IPS-18c (cell line): Measurements from ENCODE around the gene TECPR1.

ENCODE experiments used
- H3K4me3 ChIP-seq: 2 replicates; pipeline ENCODE4 v1.7.0; 2013; ENCODE audit warnings: low read depth, mild to moderate bottlenecking, low read length, moderate library complexity; ENCODE audit not compliant: insufficient read depth
- H3K9me3 ChIP-seq: one replicate; pipeline ENCODE4 v1.6.1; 2013; ENCODE audit warnings: mild to moderate bottlenecking, low read length, moderate library complexity; ENCODE audit not compliant: control insufficient read depth, insufficient read depth

Gene TECPR1

GRCh38 chr7:98265841-98266271 lies 13.8 kb upstream of the TECPR1 start:
- Histone ChIP-seq H3K4me3 (no peak overlapping the region), H3K9me3 (peaks cover 2% of the 10 kb centered on the region)

- no peak overlapping the region for H3K4me3 ChIP-seq
These were observed 5.7 kb upstream of the TECPR1 start for GRCh38 chr7:98257701-98258100.

GRCh38 chr7:98256431-98256830 lies 4.4 kb upstream of the TECPR1 start:
- H3K9me3 ChIP-seq: no peaks in the 10 kb centered on the region
- no peak overlapping the region for H3K4me3 ChIP-seq

More at GRCh38 chr7:98257701-98258100, 5.7 kb upstream of the TECPR1 start:
- no peaks in the 10 kb centered on the region for H3K9me3 ChIP-seq

- no peaks in the 10 kb centered on the region for H3K9me3 ChIP-seq
- H3K4me3 ChIP-seq: no peak overlapping the region
These were observed 3.0 kb upstream of the TECPR1 start for GRCh38 chr7:98254951-98255610.

- Histone ChIP-seq H3K9me3 (no peaks in the 10 kb centered on the region), H3K4me3 (no peak overlapping the region)
These were observed 2.5 kb upstream of the TECPR1 start for GRCh38 chr7:98254516-98254915.

- peak overlapping the region; percentile 94 for H3K4me3 ChIP-seq
- no peaks in the 10 kb centered on the region for H3K9me3 ChIP-seq
These were observed 508 bp upstream of the TECPR1 start for GRCh38 chr7:98252425-98253054.

- peak overlapping the region; percentile 94 for H3K4me3 ChIP-seq
- H3K9me3 ChIP-seq: no peaks in the 10 kb centered on the region
These were observed 816 bp downstream of the TECPR1 start for GRCh38 chr7:98251231-98251600.

- Histone ChIP-seq H3K9me3 (no peaks in the 10 kb centered on the region), H3K4me3 (no peak overlapping the region)
These were observed 1.2 kb downstream of the TECPR1 start for GRCh38 chr7:98250789-98251188.

- H3K9me3 ChIP-seq: no peaks in the 10 kb centered on the region
- H3K4me3 ChIP-seq: no peak overlapping the region
These were observed 2.9 kb downstream of the TECPR1 start for GRCh38 chr7:98249106-98249505.

- no peaks in the 10 kb centered on the region for H3K9me3 ChIP-seq
- no peak overlapping the region for H3K4me3 ChIP-seq
These were observed 3.9 kb downstream of the TECPR1 start for GRCh38 chr7:98248156-98248555.

GRCh38 chr7:98244871-98245270 lies 7.2 kb downstream of the TECPR1 start:
- Histone ChIP-seq H3K4me3 (no peak overlapping the region), H3K9me3 (no peaks in the 10 kb centered on the region)

- H3K4me3 ChIP-seq: no peak overlapping the region
- no peaks in the 10 kb centered on the region for H3K9me3 ChIP-seq
These were observed 9.1 kb downstream of the TECPR1 start for GRCh38 chr7:98242934-98243333.

- no peak overlapping the region for H3K4me3 ChIP-seq
- no peaks in the 10 kb centered on the region for H3K9me3 ChIP-seq
These were observed 9.7 kb downstream of the TECPR1 start for GRCh38 chr7:98242342-98242741.

- H3K4me3 ChIP-seq: no peak overlapping the region
- no peaks in the 10 kb centered on the region for H3K9me3 ChIP-seq
These were observed 10.3 kb downstream of the TECPR1 start for GRCh38 chr7:98241674-98242241.

GRCh38 chr7:98240961-98241673 lies 10.9 kb downstream of the TECPR1 start:
- Histone ChIP-seq H3K9me3 (no peaks in the 10 kb centered on the region), H3K4me3 (no peak overlapping the region)

GRCh38 chr7:98238976-98239375 lies 13.1 kb downstream of the TECPR1 start:
- H3K9me3 ChIP-seq: no peaks in the 10 kb centered on the region
- no peak overlapping the region for H3K4me3 ChIP-seq

- no peak overlapping the region for H3K4me3 ChIP-seq
- H3K9me3 ChIP-seq: no peaks in the 10 kb centered on the region
These were observed 14.0 kb downstream of the TECPR1 start for GRCh38 chr7:98238076-98238475.
